HFFc6 (cell line): ENCODE results near the gene PPP1R2B. TPM values are rescaled to one million over a fixed set of nuclear protein-coding genes. Genes with fewer than 3 reads are reported as not detected.

Experiments
- DNase-seq: peaks from one replicate; pipeline ENCODE4 v3.0.0-alpha.2; 2018
- H3K27ac Mint-ChIP-seq: 2 replicates; pipeline ENCODE4 v1.8.0; 2020; ENCODE audit warnings: mild to moderate bottlenecking, mixed read lengths
- H3K27me3 Mint-ChIP-seq: 2 replicates; pipeline ENCODE4 v1.8.0; 2021; ENCODE audit warnings: mild to moderate bottlenecking, moderate library complexity, mixed read lengths; ENCODE audit not compliant: insufficient read depth
- H3K36me3 Mint-ChIP-seq: 2 replicates; pipeline ENCODE4 v1.8.0; 2021; ENCODE audit warnings: low read depth, mixed read lengths
- H3K4me1 Mint-ChIP-seq: 2 replicates; pipeline ENCODE4 v1.8.0; 2020; ENCODE audit warnings: low read depth, mixed read lengths
- H3K4me3 Mint-ChIP-seq: 2 replicates; pipeline ENCODE4 v1.8.0; 2020; ENCODE audit warnings: mild to moderate bottlenecking, moderate library complexity, mixed read lengths
- H3K9me3 Mint-ChIP-seq: 2 replicates; pipeline ENCODE4 v1.8.0; 2020; ENCODE audit warnings: mild to moderate bottlenecking, mixed read lengths
- CTCF ChIP-seq: fragments of 200-600 bp; sonication (generic); IDR thresholded peaks from 2 replicates; pipeline ENCODE4 v1.5.0; 2021; ENCODE audit warnings: antibody characterized with exemption, mild to moderate bottlenecking
- total RNA-seq, 6 experiments: library from RNA; stranded (reverse); fragmentation: NEBNext Ultra II Directional; extraction: Animal tissue kit (Norgen Biotek cat#: 25700); gene quantifications; 2 replicates in 1 of 6; 3 replicates in 5 of 6; pipeline ENCODE4 v1.2.3, GENCODE V29; 2021

The PPP1R2B gene
- total RNA-seq, 6 experiments from 2014 or later = not detected

- Mint-ChIP-seq H3K4me1 (no peaks in the 10 kb centered on the region), H3K27ac (no peak overlapping the region), H3K9me3 (peaks cover 35% of the 10 kb centered on the region), H3K27me3 (no peaks in the 10 kb centered on the region), H3K4me3 (no peak overlapping the region), H3K36me3 (no peaks in the 10 kb centered on the region)
- no peak for DNase-seq
- TF ChIP-seq CTCF = no peak
Measured at GRCh38 chr5:156892223-156892622, 42.1 kb downstream of the PPP1R2B start.

GRCh38 chr5:156892864-156893263 lies 42.8 kb downstream of the PPP1R2B start:
- Mint-ChIP-seq H3K27me3 (no peaks in the 10 kb centered on the region), H3K27ac (no peak overlapping the region), H3K4me3 (no peak overlapping the region), H3K4me1 (no peaks in the 10 kb centered on the region), H3K36me3 (no peaks in the 10 kb centered on the region), H3K9me3 (peaks cover 30% of the 10 kb centered on the region)
- no peak for DNase-seq
- no peak for TF ChIP-seq CTCF

GRCh38 chr5:156893517-156893916 lies 43.4 kb downstream of the PPP1R2B start:
- H3K4me1 Mint-ChIP-seq = no peaks in the 10 kb centered on the region
- peaks cover 33% of the 10 kb centered on the region for H3K9me3 Mint-ChIP-seq
- no peak for DNase-seq
- no peaks in the 10 kb centered on the region for H3K36me3 Mint-ChIP-seq
- no peak overlapping the region for H3K27ac Mint-ChIP-seq
- H3K4me3 Mint-ChIP-seq = no peak overlapping the region
- H3K27me3 Mint-ChIP-seq = no peaks in the 10 kb centered on the region
- no peak for TF ChIP-seq CTCF

- Mint-ChIP-seq H3K9me3 (peaks cover 45% of the 10 kb centered on the region), H3K4me3 (no peak overlapping the region), H3K27me3 (no peaks in the 10 kb centered on the region), H3K36me3 (0 out of 2 replicates have a peak, but pooled peaks cover 3% of the 10 kb centered on the region), H3K27ac (no peak overlapping the region), H3K4me1 (no peaks in the 10 kb centered on the region)
- no peak for DNase-seq
- TF ChIP-seq CTCF = no peak
Measured at GRCh38 chr5:156896546-156896945, 46.5 kb downstream of the PPP1R2B start.

Other genes starting within 250 kb of the PPP1R2B start
- gene TIMD4, start 112.9 kb downstream of the PPP1R2B start, total RNA-seq = not detected
- gene HAVCR1, start 208.8 kb downstream of the PPP1R2B start, total RNA-seq = not detected